NCI-H1105 treated with DMSO at 0.1 percent for 48 hours (cell line): ENCODE data around the gene PET100.

Experiments used
- DNase-seq: peaks from one replicate; lab custom pipeline; 2025; lab: John Stamatoyannopoulos, UW

The PET100 gene

GRCh38 chr19:7679771-7680605 lies 50.4 kb downstream of the PET100 start:
- no peak for DNase-seq

- peak; percentile 74 for DNase-seq
Measured at GRCh38 chr19:7680606-7681339, 51.2 kb downstream of the PET100 start, which contains the start of gene TRAPPC5. Gene TRAPPC5, plus strand, starts transcription at chr19:7680833. Its CDS starts 1,421 bp downstream, at chr19:7682254.
